Measurements from ENCODE around the gene STX18.

The STX18 gene

DNA sequence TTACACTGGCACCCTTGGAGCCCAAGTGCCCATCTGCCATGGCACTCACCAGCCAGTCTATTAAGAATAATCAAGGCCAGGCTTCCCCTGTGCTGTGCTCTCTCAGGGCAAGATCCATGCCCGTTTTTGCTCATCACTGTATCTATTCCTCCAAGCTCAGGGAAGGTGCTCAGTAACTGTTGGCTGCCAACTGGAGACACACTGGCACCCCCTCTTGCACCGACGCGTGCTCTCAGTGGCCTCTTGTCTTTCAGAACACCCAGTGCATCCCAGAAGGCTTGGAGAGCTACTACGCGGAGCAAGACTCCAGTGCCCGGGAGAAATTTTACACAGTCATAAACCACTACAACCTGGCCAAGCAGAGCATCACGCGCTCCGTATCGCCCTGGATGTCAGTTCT, 124.9 kb downstream of the STX18 start:
- DNase-seq = no peak

DNA sequence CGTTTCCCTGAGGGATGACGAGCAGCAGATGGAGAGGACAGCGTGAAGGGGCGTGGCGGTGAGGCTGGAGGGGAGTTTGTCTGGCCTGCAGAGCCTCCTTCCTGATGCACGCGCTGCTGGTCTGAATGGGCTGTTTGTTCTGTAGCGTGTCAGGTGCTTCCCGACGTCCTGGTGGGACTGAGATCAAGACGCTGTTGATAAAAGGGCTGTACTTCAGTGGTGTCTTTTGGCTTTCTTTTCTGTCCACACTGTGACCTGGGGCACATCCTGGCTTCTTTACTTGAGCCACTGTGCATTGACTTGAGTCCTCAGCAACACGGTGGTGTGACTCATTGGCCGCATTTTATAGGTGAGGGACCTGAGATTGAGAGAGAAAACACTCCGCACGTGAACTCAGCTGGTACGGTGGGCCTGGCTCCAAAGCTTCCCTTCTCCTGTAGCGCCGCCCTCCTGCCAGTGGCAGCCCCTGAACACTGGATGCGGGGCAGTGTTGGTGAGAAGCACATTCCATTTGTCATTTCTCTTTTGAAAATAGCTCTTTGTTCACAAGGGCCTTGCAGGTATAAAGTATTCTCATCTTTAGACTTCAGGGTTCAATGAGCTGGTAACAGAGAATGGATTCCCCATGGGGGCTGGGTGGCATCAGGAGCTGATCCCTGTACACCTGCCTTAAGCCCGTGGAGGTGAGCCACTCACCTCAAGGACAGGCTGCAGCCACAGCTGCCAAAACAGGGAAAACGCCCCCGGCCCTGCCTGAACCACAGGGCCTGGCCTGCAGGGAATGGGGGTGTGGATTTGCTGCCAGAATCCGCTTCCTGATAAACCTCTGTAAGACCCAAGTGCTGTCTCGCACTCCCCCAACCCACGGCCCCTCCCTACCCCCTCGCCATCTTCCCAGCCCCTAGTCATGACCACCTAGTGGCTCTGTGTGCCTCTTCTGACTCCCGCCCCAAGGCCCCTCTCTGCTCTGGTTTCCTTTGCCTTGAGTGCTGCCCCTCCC, 125.7 kb downstream of the STX18 start:
- no peak for DNase-seq

DNA sequence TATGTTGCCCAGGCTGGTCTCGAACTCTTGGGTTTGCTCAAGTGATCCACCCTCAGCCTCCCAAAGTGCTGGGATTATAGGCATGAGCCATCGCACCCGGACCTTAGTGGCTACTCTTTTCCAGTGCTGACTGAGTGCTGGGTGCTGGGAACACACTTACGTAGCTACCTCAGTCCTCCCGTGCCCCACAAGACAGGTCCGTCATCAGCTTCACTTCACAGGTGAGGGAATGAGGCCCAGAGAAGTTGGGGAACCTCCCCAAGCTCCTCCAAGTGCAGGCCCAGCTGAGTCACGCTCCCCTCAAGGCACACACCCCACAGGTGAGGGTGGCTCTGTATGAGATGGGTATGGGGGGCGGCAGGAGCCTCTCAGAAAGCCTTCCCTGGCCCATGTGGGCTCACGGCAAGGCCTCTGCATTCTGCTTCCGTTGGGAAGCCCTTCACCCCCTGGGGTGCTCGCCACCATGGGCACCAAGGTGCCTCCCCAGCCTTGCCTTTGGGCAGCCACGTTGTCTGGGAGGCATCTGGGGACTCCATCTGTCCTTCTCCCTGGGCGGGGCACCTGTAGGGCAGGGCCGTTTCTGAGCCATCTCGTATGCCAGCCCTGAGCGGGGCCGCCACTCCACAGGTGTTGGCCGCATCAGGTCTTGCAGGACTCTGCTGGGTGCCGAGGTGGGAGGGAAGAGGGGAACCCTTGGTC, 126.6 kb downstream of the STX18 start:
- DNase-seq = no peak

DNA sequence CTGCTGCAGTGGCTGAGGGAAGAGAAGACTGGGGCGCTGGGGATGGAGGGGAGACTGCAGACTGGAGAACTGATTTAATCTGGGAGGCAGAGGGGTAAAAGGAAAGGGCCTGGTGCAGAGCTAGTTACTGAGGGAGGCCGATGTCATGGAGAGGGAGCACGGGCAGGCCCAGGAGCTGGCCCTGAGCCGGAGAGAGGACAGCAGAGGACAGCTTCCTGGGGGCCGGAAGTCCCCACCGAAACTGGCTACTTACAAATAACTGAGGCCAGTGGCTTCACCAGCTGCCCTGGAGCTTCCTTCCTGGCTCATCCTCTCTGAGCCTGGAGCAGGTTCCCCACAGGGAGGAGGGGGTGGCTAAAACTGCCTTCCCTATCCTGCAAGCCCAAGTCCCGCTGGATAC, 128.0 kb downstream of the STX18 start:
- DNase-seq = no peak

DNA sequence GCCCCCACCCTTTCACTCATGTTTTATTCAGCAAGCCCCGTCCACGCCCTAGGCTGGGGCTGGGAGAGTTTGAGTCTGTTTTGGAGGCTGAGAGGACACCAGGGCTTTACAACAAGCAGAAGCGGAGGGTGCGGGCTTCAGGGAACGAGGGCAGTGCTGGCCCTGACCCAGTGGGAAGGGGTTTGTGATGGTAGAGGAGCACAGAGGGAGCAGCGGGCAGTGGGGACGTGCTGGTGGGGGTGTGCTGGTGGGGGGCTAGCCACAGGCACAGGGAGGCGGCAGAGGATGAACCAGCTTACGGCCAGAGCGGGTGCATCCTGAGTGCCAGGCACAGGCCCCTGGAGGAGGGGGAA, 128.5 kb downstream of the STX18 start:
- no peak for DNase-seq

DNA sequence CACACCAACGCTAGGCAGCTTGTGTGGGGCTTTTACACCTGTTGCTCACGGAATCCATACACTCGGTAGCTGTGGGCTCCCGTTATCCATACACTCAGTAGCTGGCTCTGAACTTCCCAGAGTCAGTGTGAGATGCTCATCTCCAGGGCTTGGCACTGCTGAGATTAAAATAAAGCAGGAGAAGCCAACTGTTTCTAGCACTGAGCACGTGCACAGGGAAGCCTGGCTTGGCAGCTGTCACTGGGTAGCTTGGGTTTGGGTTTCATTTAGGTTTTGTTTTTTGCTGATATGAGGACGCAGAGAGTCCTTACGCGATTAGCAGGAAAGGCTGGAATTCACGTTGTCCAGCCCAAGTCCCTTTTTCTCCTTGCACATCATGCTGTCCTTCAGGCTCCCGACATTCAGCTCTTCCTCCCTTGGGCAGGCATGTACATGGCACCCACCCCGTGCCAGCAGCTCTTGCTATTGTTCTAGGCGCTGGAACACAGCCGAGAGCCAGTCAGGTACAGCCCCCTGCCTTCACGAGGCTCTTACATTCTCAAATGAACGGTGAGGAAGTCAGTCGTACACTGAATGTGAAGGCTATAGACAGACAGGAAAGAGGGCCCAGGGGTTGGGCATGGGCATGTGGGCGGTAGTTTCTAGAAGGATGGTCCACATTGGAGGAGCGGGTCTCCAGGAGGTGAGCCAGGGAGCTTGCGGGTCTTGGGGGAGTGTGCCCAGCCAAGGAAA, 129.0 kb downstream of the STX18 start:
- no peak for DNase-seq

DNA sequence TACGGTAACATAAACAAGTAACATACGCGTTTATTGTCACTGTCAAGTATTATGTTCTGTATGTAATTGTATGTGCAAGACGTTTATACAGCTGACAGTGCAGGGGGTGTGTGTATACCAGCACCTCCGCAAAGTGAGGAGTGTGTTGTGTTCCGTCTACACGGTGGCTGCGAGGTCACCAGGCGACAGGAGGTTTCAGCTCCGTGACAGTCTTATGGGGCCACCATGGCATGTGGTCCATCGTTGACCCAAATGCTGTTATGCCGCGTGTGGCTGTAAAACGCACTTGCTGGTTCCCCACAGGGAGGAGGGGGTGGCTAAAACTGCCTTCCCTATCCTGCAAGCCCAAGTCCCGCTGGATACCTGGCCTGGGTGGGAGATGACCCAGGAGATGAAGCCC, 129.9 kb downstream of the STX18 start:
- DNase-seq = no peak

DNA sequence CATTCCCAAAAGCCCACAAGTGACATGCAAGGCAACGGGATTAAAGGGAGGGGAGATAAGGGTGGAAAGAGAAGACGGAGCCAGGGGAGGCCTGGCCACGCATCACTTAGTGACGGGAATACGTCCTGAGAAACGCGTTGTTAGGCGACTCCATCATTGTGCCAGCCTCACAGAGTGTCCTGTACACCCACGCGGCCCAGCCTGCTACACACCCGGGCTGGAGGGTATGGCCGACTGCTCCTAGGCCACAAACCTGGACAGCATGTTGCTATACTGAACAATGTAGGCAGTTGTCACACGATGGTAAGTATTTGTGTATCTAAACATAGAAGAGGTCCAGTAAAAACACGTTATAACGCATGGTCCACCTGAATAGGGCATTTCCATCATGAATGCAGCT, 131.6 kb downstream of the STX18 start:
- no peak for DNase-seq

DNA sequence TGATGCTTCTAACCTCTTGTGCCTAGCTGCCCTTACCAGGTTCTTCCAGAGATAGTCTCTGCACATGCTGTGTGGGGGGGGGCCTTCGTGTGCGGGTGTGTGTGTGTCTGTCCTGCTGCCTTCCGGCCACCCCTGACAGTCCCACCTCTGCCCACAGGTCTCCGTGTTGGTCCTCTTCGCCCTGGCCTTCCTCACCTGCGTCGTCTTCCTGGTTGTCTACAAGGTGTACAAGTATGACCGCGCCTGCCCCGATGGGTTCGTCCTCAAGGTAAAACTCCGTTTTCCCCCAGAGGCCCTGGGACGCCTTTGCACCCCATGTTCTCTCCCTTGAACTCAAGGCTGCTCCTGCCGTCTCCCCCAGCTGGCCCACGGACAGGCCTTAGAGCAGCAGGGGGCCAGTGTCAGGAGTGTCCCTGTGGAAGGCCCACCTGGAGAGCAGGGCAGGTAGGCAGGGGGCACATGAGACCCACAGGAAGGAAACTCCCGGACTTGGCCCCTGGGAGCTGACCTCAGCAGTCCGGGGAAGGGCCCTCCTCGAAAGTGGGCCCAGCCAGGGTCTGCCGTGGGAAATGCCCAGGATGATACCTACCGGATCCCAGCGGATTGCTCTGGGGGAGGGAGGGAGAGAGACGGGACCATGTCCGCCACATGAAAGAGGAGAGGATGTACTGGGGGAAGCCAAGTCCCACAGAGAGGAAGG, 132.3 kb downstream of the STX18 start:
- DNase-seq = no peak

DNA sequence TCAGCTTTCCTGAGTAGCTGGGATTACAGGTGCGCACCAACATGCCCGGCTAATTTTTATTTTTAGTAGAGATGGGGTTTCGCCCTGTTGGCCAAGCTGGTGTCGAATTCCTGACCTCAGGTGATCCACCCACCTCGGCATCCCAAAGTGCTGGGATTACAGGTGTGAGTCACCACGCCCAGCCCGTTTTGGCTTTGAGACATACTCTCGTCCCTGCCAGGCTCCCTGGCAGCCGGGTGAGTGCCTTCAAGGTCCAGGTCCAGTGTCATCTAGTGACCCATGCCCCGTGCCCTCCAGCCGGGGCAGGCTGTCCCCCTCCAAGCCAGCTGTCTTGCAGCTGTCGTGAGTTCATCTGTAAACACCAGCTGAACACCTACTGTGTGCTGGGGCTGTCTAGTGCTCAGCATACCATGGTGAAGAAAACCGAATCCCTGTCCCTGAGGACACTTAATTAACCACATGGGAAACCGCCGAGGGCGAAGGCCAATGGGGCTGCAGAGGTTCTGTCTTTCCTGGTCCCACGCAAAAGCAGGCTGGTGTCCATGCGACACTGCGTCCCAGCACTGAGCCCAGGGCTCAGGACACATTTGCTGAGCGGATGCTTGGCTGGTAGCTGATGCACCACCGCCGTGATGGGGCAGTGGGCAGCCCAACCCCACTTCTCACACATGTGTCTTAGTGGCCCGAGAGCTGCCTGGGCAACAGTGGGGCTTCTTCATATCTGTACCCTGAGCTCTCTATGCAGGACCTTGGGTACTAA, 133.1 kb downstream of the STX18 start:
- DNase-seq = no peak

DNA sequence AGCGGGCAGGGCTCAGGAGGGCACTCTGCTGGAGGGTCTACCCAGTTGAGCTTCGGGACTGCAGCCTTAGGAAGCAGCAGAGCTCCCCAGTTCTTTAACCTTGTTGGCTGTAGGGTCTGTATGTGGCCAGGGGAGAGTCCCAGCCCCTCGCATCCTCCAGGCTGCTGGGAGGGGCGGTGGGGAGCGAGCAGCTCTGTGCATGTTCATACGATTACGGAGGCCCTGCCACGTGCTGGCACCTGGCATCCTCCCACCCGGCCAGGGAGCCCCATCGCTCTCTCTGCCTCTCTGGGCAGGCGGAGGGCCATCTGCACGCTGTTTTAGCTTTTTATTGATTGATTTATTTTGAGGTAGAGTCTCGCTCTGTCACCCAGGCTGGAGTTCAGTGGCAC, 133.7 kb downstream of the STX18 start:
- no peak for DNase-seq

DNA sequence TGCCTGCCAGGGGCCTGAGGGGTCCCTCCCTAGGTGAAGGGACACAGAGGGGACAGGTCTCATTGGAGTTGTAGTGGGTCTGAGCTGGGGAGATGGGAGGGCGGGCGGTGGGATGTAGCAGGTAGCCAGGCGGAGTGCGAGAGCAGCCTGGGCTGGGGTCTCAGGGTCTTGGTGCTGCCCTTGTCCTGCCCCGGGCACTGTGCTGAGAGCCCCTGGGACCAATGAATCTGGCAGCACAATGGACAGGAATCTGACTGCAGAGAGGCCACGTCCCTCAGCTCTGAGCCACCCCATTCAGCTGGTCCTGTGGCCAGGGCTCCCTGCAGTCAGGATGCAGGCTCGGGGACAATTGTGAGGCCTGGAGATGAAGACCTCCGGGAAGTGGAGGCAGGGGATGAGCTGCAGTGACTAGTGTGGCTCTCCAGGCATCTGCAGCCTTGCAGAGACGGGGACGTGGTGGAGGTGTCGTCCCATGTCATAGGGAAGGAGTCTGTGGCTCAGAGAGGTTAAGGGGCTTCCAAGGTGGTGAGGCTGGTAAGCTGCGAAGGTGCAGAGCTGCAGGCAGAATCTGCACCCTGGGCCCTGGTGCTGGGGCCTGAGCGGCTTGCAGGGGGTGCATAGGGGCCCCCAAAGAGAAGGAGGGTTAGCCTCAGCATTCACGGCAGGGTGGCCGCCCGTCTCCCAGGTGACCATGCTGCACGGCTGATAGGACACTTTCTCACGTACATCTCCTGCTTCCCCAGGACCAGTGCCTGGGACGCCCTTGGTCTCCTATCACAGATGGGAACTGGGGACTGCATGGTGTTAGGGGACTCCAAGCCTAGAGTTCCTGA, 134.3 kb downstream of the STX18 start:
- DNase-seq = no peak

DNA sequence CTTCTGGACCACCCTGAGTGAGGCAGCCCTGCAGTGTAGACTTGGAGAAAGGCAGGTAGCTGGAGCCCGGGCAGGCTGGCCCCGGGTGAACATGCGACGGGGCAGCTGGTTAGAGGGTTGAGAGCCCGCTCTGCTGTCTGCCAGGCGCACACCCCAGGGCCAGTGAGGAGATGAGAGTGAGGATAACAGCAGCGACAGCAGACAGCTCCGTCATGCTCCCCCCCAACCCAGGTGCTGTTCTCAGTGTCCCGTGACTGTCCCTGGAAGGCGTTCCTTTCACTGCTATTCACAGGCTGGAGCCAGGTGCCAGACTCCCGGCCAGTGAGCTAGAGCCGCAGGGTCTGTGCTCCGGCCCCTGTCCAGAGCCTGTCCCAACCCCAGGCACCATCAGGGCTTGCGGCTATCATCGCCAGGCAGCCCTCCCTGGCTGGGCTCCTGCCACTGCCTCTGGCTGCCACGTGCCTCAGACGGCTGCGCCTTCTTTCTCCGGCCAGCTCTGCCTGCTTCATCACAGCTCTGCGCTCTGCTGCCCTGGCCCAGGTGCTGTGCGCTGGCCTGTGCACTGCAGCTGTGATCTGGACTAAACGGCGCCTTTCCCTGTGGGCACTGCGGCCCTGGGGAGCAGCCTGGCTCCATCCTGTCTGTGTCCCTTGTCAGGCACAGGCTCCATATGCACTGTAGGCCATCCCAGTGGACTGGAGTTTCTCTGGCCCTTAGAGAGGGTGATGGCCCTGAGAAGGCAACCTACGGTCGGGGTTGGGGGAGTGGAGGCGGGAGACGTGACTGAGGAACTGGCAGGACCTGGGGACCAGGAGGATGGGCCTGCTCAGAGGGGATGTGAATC, 135.2 kb downstream of the STX18 start:
- DNase-seq = no peak

DNA sequence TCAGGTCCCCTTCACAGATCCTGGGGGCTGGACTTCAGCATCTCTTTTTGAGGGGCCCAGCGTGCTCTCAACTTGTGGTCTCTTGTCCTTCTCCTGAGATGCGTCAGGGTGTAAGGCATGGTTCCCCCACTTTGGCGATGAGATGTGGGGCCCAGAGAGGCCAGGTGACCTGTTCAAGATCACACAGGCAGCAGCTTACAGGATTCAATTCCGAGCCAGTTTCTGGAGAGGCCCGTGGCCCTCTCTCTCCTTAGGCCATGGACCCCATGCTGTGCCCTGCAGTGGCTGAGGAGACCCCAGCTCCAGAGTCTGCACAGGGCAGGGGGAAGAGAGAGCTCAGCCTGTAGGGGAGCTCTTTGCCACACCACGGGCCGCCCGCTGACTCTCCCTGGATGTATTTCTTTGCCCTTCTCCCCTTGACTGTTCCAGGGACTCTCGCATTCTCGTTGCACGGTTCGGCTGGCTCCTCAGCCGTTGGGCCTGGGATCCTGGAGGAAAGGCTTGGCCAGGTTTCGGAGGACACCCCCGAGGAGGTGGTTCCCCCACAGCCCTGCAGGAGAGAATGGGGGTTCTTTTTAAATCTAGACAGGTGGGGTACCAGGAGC, 136.4 kb downstream of the STX18 start:
- DNase-seq = no peak

DNA sequence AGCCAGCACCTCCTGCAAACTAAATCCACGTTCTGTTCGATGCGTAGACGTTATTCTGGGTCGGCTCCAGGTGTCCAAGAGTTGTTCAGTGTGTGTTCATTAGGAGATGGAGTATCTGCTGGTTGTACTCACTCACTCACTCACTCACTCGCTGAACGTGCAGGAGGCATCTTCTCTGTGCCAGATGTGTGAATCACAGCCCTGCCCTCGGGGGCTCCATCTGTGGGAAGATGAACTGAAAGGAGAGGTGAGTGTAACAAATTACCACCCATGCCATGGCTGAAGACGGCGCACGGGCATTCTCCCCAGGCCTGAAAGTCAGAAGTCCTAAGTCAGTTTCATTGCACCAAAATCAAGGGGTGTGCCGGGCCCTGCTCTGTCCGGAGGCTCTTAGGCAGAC, 138.9 kb downstream of the STX18 start:
- DNase-seq = no peak

DNA sequence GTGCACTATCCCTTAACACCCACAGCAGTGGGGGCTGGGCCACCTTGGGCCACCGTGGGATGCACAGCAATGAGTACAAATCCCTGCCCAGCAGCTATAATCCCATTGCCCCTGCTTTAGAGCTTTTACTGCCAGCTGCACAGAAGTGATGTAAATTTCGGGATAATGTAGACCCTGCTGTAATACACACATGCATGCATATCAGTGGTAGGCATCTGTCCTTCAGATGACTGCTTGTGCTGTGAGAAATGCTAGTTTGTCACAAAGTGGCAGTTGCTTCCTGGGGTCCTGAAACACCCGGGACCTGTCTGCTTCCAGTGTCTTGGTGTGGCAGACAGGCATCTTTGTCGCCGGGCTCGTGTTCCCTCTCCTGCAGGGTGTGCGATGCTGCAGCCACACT, 140.8 kb downstream of the STX18 start:
- DNase-seq = no peak

DNA sequence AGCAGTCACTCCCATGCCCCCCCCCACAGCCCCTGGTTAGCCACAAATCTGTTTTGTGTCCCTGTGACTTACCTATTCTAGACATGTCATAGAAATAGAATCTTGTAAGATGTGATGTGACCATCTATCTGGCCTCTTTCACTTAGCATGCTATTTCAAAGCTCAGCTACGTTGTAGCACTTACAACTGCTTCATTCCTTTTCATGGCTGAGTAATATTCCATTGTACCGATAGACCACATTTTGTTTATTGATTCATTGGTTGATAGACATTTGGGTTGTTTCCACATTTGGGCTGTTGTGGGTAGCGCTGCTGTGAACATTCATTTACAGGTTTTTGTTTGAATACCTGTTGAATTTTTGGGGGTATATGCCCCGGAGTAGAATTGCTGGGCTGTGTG, 143.4 kb downstream of the STX18 start:
- no peak for DNase-seq

DNA sequence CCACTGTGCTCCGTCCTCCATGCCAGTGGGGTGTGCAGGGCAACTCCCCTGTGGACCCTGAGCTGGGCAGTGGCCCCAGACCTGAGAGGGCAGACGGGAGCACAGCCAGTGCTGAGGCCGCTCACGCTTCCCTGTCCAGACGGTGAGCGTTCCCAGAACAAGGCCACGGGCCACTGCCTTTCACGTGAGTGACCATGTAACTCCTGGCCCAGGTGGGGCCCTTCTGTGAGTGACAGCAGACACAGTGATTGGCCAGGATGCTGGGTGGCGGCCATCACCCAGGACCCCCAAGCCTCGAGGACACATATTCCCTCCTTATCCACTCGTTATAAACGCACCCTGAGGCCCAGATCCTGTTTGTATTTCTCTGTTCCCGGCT, 144.4 kb downstream of the STX18 start:
- no peak for DNase-seq

DNA sequence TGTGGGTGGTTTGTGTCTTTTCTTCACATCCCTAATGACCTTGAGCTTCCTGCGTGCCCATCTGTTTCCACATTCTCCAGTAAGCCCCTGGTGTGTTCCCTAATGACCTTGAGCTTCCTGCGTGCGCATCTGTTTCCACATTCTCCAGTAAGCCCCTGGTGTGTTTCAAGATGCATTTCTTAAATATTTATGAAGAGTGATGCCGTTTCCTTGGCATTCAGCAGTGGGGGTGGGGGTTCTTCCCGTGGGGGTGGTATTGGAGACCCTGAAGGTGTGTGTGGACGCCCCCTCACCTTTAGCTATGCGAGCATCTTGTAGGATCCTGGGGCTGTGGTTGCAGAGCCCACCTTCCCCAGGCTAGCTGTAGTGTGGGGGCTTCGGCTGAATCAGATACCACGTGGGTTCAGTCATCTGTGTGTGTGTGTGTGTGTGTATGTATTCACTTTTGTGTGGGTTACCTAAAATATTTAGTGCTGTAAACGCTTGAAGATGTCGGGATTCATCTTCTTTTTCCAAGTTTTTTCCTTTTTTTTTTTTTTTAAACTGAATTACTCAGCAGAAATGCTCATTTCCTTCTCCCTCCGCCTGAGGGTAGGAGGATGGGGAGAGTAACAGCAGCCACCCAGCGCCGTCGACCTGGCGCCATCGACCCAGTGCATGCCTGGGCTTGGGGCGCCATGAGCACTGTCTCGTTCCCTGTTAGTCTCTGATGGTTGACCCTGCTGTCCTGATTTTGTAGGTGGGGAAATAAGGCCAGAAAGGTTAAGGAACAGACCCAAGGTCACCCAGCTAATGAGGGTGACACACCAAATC, 145.0 kb downstream of the STX18 start:
- DNase-seq = no peak
